MM.1S (cell line): ENCODE measurements around the gene NELL2.

Experiments used
- DNase-seq: peaks from one replicate; pipeline ENCODE4 v3.0.0-alpha.2; 2015
- H2AFZ ChIP-seq: fragments of 300-600 bp; sonication (generic); 2 replicates; pipeline ENCODE4 v1.6.0; 2016; ENCODE audit warnings: antibody characterized with exemption, low read length
- H3F3A ChIP-seq: fragments of 300-600 bp; sonication (generic); 2 replicates; pipeline ENCODE4 v1.6.1; 2016; ENCODE audit warnings: mild to moderate bottlenecking, antibody characterized with exemption, low read length, moderate library complexity, mixed read lengths; ENCODE audit not compliant: insufficient read depth
- H3K27ac ChIP-seq: fragments of 300-600 bp; sonication (generic); 2 replicates; pipeline ENCODE4 v1.5.1; 2016; ENCODE audit warnings: mild to moderate bottlenecking, low read length
- H3K27me3 ChIP-seq: fragments of 300-600 bp; sonication (generic); replicated peaks from 2 replicates; pipeline ENCODE4 v1.6.0; 2016; ENCODE audit warnings: low read length; ENCODE audit not compliant: insufficient read depth
- H3K36me3 ChIP-seq: fragments of 300-600 bp; sonication (generic); replicated peaks from 2 replicates; pipeline ENCODE4 v1.6.1; 2016; ENCODE audit warnings: mild to moderate bottlenecking, low read length, mixed read lengths; ENCODE audit not compliant: insufficient read depth
- H3K4me1 ChIP-seq: fragments of 300-600 bp; sonication (generic); 2 replicates; pipeline ENCODE4 v1.6.1; 2016; ENCODE audit warnings: low read length, mixed read lengths
- H3K4me2 ChIP-seq: fragments of 300-600 bp; sonication (generic); 2 replicates; pipeline ENCODE4 v1.6.0; 2016; ENCODE audit warnings: low read depth, low read length
- H3K4me3 ChIP-seq: fragments of 300-600 bp; sonication (generic); 2 replicates; pipeline ENCODE4 v1.5.1; 2016; ENCODE audit warnings: low read length, mixed read lengths
- H3K79me2 ChIP-seq: fragments of 300-600 bp; sonication (generic); 2 replicates; pipeline ENCODE4 v1.6.1; 2016; ENCODE audit warnings: mixed run types, low read length, mixed read lengths
- H3K9ac ChIP-seq: fragments of 300-600 bp; sonication (generic); 2 replicates; pipeline ENCODE4 v1.6.1; 2016; ENCODE audit warnings: low read length, mixed read lengths
- H3K9me2 ChIP-seq: fragments of 300-600 bp; sonication (generic); replicated peaks from 2 replicates; pipeline ENCODE4 v1.6.1; 2016; ENCODE audit warnings: mild to moderate bottlenecking, low read length, mixed read lengths; ENCODE audit not compliant: insufficient read depth
- H3K9me3 ChIP-seq: fragments of 300-600 bp; sonication (generic); replicated peaks from 2 replicates; pipeline ENCODE4 v1.6.1; 2016; ENCODE audit warnings: mild to moderate bottlenecking, low read length, mixed read lengths; ENCODE audit not compliant: insufficient read depth
- H4K20me1 ChIP-seq: fragments of 300-600 bp; sonication (generic); 2 replicates; pipeline ENCODE4 v1.6.1; 2016; ENCODE audit warnings: mild to moderate bottlenecking, low read length, moderate library complexity, mixed read lengths; ENCODE audit not compliant: insufficient read depth
- EZH2 ChIP-seq: fragments of 300-600 bp; sonication (generic); optimal IDR thresholded peaks from 2 replicates; pipeline ENCODE3; 2017; ENCODE audit warnings: low read depth, mild to moderate bottlenecking, antibody characterized with exemption, low read length, mixed read lengths
- EZH2phosphoT487 ChIP-seq: fragments of 300-600 bp; sonication (generic); IDR thresholded peaks from 2 replicates; pipeline ENCODE4 v1.6.1; 2018; ENCODE audit warnings: antibody characterized with exemption, low read length
- TF ChIP-seq, protein P1 (sequence below): fragments of 300-600 bp; sonication (generic); IDR thresholded peaks from 2 replicates; pipeline ENCODE4 v1.5.1; 2016; ENCODE audit warnings: antibody characterized with exemption, low read length, mixed read lengths

NELL2 gene

DNA sequence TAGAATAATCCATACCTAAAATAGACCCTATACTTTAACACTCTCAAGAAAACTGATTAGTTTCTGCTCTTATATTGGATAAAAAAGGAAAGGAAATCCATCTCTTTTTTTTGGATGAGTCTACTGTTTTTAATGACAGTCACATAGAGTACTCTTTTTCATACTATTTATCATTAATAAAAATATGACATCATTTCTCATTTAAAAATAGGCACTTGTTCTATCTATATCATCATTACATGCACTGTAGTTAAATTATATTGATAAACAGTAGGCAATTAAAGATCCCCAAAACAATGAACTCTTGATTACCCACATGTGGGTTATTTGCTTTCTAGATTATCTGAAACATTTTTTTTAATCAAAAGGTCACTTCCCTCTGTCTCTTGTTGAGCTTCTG, 338.8 kb downstream of the NELL2 start:
- Histone ChIP-seq H4K20me1 (no peaks in the 10 kb centered on the region), H3K79me2 (no peaks in the 10 kb centered on the region), H3K36me3 (no peaks in the 10 kb centered on the region), H3K27me3 (no peaks in the 10 kb centered on the region), H3K9me3 (no peaks in the 10 kb centered on the region), H3K9me2 (no peaks in the 10 kb centered on the region), H3K4me2 (no peak overlapping the region), H2AFZ (no peak overlapping the region), H3K4me3 (no peak overlapping the region), H3K27ac (no peak overlapping the region), H3F3A (no peaks in the 10 kb centered on the region), H3K9ac (no peak overlapping the region), H3K4me1 (no peaks in the 10 kb centered on the region)
- no peak for DNase-seq
- TF ChIP-seq, protein P1, sequence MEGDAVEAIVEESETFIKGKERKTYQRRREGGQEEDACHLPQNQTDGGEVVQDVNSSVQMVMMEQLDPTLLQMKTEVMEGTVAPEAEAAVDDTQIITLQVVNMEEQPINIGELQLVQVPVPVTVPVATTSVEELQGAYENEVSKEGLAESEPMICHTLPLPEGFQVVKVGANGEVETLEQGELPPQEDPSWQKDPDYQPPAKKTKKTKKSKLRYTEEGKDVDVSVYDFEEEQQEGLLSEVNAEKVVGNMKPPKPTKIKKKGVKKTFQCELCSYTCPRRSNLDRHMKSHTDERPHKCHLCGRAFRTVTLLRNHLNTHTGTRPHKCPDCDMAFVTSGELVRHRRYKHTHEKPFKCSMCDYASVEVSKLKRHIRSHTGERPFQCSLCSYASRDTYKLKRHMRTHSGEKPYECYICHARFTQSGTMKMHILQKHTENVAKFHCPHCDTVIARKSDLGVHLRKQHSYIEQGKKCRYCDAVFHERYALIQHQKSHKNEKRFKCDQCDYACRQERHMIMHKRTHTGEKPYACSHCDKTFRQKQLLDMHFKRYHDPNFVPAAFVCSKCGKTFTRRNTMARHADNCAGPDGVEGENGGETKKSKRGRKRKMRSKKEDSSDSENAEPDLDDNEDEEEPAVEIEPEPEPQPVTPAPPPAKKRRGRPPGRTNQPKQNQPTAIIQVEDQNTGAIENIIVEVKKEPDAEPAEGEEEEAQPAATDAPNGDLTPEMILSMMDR = no peak
- no peak for TF ChIP-seq EZH2

DNA sequence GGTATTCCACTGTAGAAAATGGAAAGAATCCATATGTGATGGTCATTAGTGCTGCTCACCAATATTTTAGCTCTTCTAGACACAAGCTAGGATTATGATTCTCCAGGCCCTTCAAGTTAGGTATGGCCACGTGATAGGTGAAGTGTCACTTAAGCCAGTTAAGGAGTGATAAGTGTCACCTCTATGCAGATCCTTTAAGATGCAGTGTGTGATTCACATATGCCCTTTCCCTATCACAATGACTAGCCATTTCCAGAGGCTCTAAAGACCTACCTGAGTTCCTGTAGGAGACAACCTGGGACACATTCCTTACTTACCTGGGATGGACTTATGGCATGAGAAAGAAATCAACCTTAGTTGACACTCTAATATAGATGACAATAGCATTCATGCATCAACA, 343.2 kb downstream of the NELL2 start:
- Histone ChIP-seq H3K9ac (no peak overlapping the region), H3K36me3 (no peaks in the 10 kb centered on the region), H3K27ac (no peak overlapping the region), H3K27me3 (no peaks in the 10 kb centered on the region), H3K4me3 (no peak overlapping the region), H3K9me2 (no peaks in the 10 kb centered on the region), H3K4me1 (no peaks in the 10 kb centered on the region), H3K9me3 (no peaks in the 10 kb centered on the region), H3K4me2 (no peak overlapping the region), H4K20me1 (no peaks in the 10 kb centered on the region), H3F3A (no peaks in the 10 kb centered on the region), H3K79me2 (no peaks in the 10 kb centered on the region), H2AFZ (no peak overlapping the region)
- no peak for TF ChIP-seq EZH2phosphoT487
- TF ChIP-seq, protein P1 = no peak
- TF ChIP-seq EZH2 = no peak
- no peak for DNase-seq

DNA sequence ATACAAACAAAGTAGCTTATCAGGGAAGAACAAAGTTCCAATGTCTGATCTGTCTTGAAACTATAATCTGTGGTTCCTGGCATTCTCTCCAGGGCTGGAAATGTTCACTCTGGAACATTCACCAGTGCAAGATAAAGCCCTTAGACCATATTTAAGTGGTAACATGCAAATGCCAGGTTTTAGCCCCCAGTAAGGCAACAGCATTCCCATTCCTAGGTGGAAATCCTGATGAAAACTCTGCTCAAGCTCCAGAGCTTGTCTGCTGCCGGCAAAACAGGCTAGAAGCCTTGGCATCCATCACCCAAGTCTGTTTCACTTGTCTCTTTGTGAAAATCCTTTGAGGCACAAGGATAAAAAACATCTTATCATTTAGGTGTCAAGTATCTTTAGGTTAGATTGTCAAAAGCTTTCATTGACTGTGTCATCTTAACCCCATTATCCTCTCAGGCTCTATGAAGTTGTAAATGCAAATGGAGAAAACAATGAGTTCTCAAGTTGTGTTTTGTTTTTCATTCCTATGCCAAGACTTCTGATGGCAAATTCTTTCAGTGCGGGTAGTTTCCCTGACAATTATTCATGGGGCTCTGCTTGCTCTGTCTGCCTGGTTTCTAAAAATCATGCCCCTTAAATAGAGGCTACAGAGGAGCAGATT, 344.7 kb downstream of the NELL2 start:
- Histone ChIP-seq H3K9me3 (no peaks in the 10 kb centered on the region), H3K4me2 (no peak overlapping the region), H3K4me1 (no peaks in the 10 kb centered on the region), H2AFZ (no peak overlapping the region), H3K79me2 (no peaks in the 10 kb centered on the region), H3K4me3 (no peak overlapping the region), H3K9me2 (no peaks in the 10 kb centered on the region), H4K20me1 (no peaks in the 10 kb centered on the region), H3F3A (no peaks in the 10 kb centered on the region), H3K27ac (no peak overlapping the region), H3K9ac (no peak overlapping the region), H3K27me3 (no peaks in the 10 kb centered on the region), H3K36me3 (no peaks in the 10 kb centered on the region)
- DNase-seq = no peak
- TF ChIP-seq, protein P1 = no peak
- TF ChIP-seq EZH2 (no peak), EZH2phosphoT487 (no peak)
